Gastroesophageal sphincter (tissue), 3 donors: ENCODE data around the gene MUC5B.

ENCODE experiments used
- CTCF ChIP-seq, 4 experiments: fragments of 200-600 bp in 2 of 4; fragments of 450-650 bp in 2 of 4; sonication (generic) in 1 of 4; IDR thresholded peaks; one replicate each; pipeline ENCODE4 v1.5.1; 2017 to 2019; ENCODE audit warnings: antibody characterized with exemption in 4 of 4, mild to moderate bottlenecking in 2 of 4, moderate library complexity in 2 of 4
- POLR2A ChIP-seq, 2 donors: fragments of 450-650 bp; IDR thresholded peaks; one replicate each; pipeline ENCODE4 v1.6.1; 2017; ENCODE audit warnings: antibody characterized with exemption in 2 of 2, mild to moderate bottlenecking in 2 of 2, moderate library complexity in 1 of 2
- POLR2AphosphoS5 ChIP-seq: sonication (generic); formaldehyde crosslinking; IDR thresholded peaks from one replicate; pipeline ENCODE4 v1.6.1; 2017; ENCODE audit warnings: antibody characterized with exemption

GRCh38 chr11:1310318-1310687, 87.4 kb downstream of the MUC5B start:
- TF ChIP-seq POLR2A (IDR thresholded peaks at IDR 0.05) (no peak), CTCF (IDR thresholded peaks at IDR 0.05) (no peak), POLR2AphosphoS5 (no peak)
